GM12875 (cell line): ENCODE measurements around the gene MSANTD1.

Experiments used
- H3K4me3 ChIP-seq: one replicate; pipeline ENCODE4 v1.5.1; 2011; ENCODE audit warnings: low read depth, low read length, control low read depth
- TF ChIP-seq, protein P1 (sequence below): IDR thresholded peaks from 2 replicates; pipeline ENCODE4 v1.5.1; 2011; ENCODE audit warnings: low read depth, mild to moderate bottlenecking, control low read depth, inconsistent platforms, low read length, moderate library complexity, borderline replicate concordance; ENCODE audit not compliant: insufficient read depth

The MSANTD1 gene

DNA sequence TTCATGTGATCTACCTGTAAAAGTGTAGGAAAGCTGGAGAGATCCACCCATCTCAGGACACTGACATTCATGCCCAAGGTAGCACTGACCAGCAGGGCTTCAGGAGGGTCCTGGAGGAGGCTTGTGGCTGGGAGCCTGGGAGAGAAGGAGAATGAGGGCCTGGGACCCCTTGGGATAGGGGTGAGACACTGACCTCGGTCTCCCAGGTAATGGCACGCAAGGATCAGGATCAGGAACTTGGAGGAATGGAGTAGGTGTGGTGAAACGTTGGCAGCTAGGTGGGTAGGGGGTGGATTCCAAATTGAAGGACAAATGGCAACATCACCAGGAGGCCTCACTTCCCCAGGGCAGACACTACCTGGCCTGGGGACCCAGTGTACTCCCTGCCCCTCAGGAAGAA is 31.5 kb downstream of the MSANTD1 start:
- no peak overlapping the region for H3K4me3 ChIP-seq
- TF ChIP-seq, protein P1, sequence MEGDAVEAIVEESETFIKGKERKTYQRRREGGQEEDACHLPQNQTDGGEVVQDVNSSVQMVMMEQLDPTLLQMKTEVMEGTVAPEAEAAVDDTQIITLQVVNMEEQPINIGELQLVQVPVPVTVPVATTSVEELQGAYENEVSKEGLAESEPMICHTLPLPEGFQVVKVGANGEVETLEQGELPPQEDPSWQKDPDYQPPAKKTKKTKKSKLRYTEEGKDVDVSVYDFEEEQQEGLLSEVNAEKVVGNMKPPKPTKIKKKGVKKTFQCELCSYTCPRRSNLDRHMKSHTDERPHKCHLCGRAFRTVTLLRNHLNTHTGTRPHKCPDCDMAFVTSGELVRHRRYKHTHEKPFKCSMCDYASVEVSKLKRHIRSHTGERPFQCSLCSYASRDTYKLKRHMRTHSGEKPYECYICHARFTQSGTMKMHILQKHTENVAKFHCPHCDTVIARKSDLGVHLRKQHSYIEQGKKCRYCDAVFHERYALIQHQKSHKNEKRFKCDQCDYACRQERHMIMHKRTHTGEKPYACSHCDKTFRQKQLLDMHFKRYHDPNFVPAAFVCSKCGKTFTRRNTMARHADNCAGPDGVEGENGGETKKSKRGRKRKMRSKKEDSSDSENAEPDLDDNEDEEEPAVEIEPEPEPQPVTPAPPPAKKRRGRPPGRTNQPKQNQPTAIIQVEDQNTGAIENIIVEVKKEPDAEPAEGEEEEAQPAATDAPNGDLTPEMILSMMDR = no peak

DNA sequence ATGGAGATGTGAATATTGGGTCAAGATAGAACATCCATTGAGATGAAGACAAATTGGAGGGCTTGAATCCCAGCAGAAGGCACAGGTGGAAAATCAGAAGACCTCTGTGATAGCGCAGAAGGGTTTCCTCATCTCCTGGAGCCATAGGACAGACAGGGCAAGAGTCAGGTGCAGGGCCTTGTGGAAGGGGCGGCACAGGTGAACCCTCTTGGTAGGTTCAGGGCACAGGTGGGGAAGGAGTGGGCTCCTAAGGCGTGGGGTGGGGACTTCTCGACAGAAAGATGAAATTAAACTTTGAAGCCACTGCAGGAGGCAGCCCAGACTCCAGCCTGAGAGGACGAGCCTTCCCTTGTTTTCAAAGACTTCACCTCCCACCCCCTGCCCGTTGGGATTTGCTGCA is 34.5 kb downstream of the MSANTD1 start:
- no peak overlapping the region for H3K4me3 ChIP-seq
- TF ChIP-seq, protein P1 = no peak

DNA sequence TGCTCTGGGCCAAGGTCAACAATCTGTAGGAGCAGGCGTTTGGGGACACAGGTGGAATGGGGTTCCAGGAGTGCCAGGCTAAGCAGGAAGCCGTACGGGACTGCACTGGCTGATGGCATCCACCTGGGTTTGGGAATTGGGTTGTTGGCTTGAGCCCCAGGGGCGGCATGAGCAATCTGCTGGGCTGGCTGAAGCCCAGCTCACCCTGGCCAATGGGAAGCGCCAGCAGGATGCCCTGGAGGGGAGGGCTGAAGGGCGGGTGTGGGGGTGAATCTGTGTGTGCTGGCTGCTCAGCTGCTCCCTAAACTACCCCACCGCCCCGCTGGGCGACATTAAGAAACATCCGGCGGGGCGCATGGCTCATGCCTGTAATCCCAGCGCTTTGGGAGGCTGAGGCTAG is 35.0 kb downstream of the MSANTD1 start:
- H3K4me3 ChIP-seq = no peak overlapping the region
- TF ChIP-seq, protein P1 = no peak

DNA sequence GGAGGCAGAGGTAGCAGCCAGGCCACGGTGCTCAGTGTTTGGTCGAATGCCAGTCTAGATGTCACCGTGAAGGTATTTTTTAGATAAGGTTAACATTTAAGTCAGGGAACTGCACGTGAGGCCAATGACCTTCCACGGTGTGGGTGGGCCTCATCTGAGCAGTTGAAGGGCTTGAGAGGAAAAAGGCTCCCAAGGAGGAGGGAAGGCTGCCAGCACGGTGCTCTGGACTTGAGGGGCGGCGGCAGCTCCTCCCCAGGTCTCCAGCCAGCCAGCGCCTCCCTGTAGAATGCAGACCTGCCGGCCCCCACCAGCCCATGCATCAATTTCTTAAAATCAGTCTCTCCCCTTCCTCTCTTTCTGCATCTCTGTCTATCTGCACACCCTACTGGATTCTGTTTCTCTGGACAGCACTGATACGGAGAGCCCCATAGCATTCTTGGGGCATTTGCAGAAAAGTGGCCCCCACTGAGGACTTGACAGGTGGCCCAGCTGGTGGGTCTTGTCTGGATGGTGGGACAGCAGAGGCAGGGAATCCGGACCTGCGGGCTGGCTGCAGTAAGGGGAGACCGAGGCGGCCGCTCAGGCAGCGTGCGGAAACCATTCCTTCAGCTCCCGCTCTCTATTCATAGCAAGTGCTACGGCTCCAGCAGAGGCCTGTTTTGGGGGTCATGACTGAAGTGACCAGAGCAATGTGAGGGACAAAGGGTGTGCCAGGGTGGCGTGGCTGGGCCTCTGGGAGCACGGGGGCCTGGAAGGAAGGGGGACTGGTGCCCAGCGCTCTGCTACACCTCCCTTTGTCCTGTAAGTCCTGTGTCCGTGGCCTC is 36.0 kb downstream of the MSANTD1 start:
- TF ChIP-seq, protein P1 = no peak

DNA sequence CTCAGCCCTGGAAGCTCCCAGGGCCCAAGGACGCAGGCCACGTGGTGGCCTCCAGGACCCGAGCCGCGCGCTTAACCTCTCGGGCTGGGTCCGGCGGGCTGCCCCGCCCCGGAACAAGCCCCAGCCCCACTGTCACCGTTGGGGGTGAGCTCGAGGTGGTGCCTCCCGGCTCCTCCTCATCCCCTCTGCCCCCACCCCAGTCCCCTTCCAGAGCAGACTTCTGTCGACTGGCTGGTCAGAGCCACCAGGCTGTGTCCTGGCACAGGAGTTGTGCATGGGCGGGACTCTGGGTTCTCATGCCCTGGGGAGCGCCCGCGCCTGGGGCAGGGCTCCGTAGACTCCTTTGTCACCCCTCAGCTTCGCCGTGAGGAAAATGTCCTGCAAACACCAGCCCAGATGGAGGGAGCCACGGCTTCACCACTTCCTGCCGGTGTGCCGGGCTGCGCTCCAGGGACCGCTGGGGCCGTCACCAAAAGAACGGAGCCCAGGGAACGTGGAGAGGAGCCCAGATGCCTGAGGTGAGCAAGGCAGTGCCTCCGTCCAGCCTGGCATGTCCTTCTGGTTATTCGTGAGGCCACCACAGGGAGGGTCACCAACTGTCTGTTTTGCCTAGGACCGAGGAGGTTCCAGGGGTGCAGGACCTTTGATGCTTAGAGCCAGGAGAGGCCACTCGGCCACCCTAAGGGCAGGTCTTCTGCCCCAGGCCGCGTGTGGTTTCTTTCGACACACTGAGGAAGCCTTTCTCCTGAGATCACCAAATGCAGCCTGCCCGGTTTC is 36.8 kb downstream of the MSANTD1 start:
- H3K4me3 ChIP-seq = no peak overlapping the region
- TF ChIP-seq, protein P1 = no peak

More for the DNA sequence above, 36.0 kb downstream of the MSANTD1 start:
- no peak overlapping the region for H3K4me3 ChIP-seq

DNA sequence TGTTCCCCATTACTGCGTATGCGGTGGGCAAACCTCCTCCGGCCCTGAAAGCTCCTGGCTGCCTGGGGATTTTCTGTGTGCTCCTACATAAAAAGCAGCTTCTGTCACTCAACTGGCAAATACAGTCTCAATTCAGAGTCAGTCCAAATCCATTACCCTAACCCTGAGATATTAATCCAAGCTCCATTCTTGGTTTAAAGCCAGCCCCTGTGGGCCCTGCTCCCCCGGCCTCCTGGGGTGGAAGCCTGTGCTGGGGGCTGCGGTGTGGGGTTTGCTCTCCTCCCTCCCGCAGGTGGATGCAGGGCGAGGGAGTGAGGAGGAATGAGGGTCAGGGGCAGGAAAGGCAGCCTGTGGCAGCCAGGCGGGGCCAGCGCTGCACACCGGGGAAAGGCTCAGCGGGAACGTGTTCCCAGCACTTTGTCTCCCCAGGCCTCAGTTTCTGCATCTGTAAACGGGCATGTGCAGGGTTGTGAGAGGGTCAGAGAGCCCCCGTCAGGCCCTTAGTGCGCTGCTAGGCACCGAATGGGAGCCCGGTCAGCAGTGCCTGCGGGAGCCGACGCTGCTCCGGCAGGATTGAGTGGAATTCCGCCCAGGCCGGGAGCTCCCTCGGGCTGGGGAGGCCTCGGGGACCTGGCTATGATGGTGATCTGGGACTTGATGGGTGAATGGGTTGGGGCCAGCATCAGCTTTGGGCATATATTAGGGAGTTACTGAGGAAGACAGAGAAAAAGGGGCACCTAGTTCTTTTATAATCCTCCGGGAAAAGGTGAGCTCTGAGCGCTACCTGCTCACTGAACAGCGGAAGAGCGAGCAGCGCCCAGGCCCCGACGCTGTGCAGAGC is 37.6 kb downstream of the MSANTD1 start:
- TF ChIP-seq, protein P1 = no peak
- no peak overlapping the region for H3K4me3 ChIP-seq
